Endometrium (tissue), 2 donors: ENCODE data around the gene CSK.

ENCODE experiments used
- FAIRE-seq: peaks from 2 replicates; lab custom pipeline; 2012; peaks lifted over from hg19 to GRCh38; lab: Jason Lieb, UNC
- donor health status: control.
- donor health status: control.

Gene CSK

GRCh38 chr15:74801311-74801997, 19.6 kb downstream of the CSK start:
- no peak for FAIRE-seq

GRCh38 chr15:74802290-74802689, 20.4 kb downstream of the CSK start:
- FAIRE-seq = no peak

- no peak for FAIRE-seq
Observed at GRCh38 chr15:74802862-74803447, 21.1 kb downstream of the CSK start.

GRCh38 chr15:74804935-74805334, 23.1 kb downstream of the CSK start:
- FAIRE-seq = no peak

- no peak for FAIRE-seq
Observed at GRCh38 chr15:74807282-74807681, 25.4 kb downstream of the CSK start.

GRCh38 chr15:74808078-74808839, 26.4 kb downstream of the CSK start:
- no peak for FAIRE-seq

GRCh38 chr15:74808840-74809229, 27.0 kb downstream of the CSK start:
- FAIRE-seq = no peak

GRCh38 chr15:74809242-74809641, 27.4 kb downstream of the CSK start:
- FAIRE-seq = no peak

- no peak for FAIRE-seq
Observed at GRCh38 chr15:74809956-74810355, 28.1 kb downstream of the CSK start.

GRCh38 chr15:74812533-74812932, 30.7 kb downstream of the CSK start, which contains the start of gene LMAN1L:
TSS of gene LMAN1L (plus strand) at chr15:74812835. CDS start at chr15:74812855, 20 bp downstream.
- FAIRE-seq = no peak

- no peak for FAIRE-seq
Observed at GRCh38 chr15:74815121-74815934, 33.4 kb downstream of the CSK start.

GRCh38 chr15:74815961-74816360, 34.1 kb downstream of the CSK start:
- FAIRE-seq = no peak

- no peak for FAIRE-seq
Observed at GRCh38 chr15:74816624-74817369, 34.9 kb downstream of the CSK start.

GRCh38 chr15:74817370-74817737, 35.5 kb downstream of the CSK start:
- no peak for FAIRE-seq

- no peak for FAIRE-seq
Observed at GRCh38 chr15:74820056-74820455, 38.2 kb downstream of the CSK start.

GRCh38 chr15:74821091-74821789, 39.4 kb downstream of the CSK start:
- FAIRE-seq = no peak

- no peak for FAIRE-seq
Observed at GRCh38 chr15:74821790-74822158, 39.9 kb downstream of the CSK start.

- FAIRE-seq = no peak
Observed at GRCh38 chr15:74822233-74822632, 40.4 kb downstream of the CSK start.

GRCh38 chr15:74823324-74823723, 41.4 kb downstream of the CSK start:
- FAIRE-seq = no peak

- no peak for FAIRE-seq
Observed at GRCh38 chr15:74824976-74825375, 43.1 kb downstream of the CSK start.

- no peak for FAIRE-seq
Observed at GRCh38 chr15:74825866-74826265, 44.0 kb downstream of the CSK start.
